ENCODE measurements around the gene MILR1. TPM values are rescaled to one million over a fixed set of nuclear protein-coding genes. Genes with fewer than 3 reads are reported as not detected.

The MILR1 gene
- total RNA-seq, 1 experiment from 2014 or later = not detected

- H3K27me3 Mint-ChIP-seq (ENCODE audit: low read depth) = peaks cover 3% of the 10 kb centered on the region; the same call in 1 of the 2 replicates
- DNase-seq (ENCODE audit: low spot score) = no peak
- no peak for ATAC-seq
- H3K9me3 Mint-ChIP-seq = peaks cover 39% of the 10 kb centered on the region
- H3K36me3 Mint-ChIP-seq = peaks cover 24% of the 10 kb centered on the region
- H3K27ac Mint-ChIP-seq = no peak overlapping the region
- no peaks in the 10 kb centered on the region for H3K4me1 Mint-ChIP-seq
- no peak for TF ChIP-seq ZNF396 (CRISPR knock-in tag; IDR thresholded peaks at IDR 0.05; ENCODE audit: borderline replicate concordance)
- TF ChIP-seq GABPB1 (CRISPR knock-in tag; IDR thresholded peaks at IDR 0.05) = no peak
- TF ChIP-seq ZSCAN18 (CRISPR knock-in tag; IDR thresholded peaks at IDR 0.05) = no peak
- TF ChIP-seq ZNF232 (CRISPR knock-in tag; IDR thresholded peaks at IDR 0.05) = no peak
- TF ChIP-seq ZNF425 (CRISPR knock-in tag; conservative IDR thresholded peaks at IDR 0.05) = no peak
- TF ChIP-seq PREB (CRISPR knock-in tag; IDR thresholded peaks at IDR 0.05; ENCODE audit: borderline replicate concordance) = no peak
- TF ChIP-seq HMGXB4 (CRISPR knock-in tag; IDR thresholded peaks at IDR 0.05) = no peak
- no peak for TF ChIP-seq MYBL2 (CRISPR knock-in tag; IDR thresholded peaks at IDR 0.05)
- no peak for TF ChIP-seq ERG (CRISPR knock-in tag; IDR thresholded peaks at IDR 0.05)
- no peak for TF ChIP-seq STAT6 (CRISPR knock-in tag; conservative IDR thresholded peaks at IDR 0.05; ENCODE audit: low read depth)
- ChIA-PET POLR2A (no interaction called here), CTCF (no interaction called here)
- H3K4me3 Mint-ChIP-seq = no peak overlapping the region
These were observed 25.0 kb upstream of the MILR1 start for GRCh38 chr17:64423881-64424280.

GRCh38 chr17:64424324-64424849 is 24.5 kb upstream of the MILR1 start:
- ATAC-seq = no peak
- no peak overlapping the region for H3K27ac Mint-ChIP-seq
- H3K4me3 Mint-ChIP-seq = no peak overlapping the region
- POLR2A ChIA-PET = no interaction called here
- no peaks in the 10 kb centered on the region for H3K4me1 Mint-ChIP-seq
- H3K36me3 Mint-ChIP-seq = peaks cover 24% of the 10 kb centered on the region
- DNase-seq (ENCODE audit: low spot score) = no peak
- peaks cover 39% of the 10 kb centered on the region for H3K9me3 Mint-ChIP-seq
- peaks cover 3% of the 10 kb centered on the region; the same call in 1 of the 2 replicates for H3K27me3 Mint-ChIP-seq (ENCODE audit: low read depth)
- CTCF ChIA-PET = no interaction called here
- TF ChIP-seq ZNF671 (CRISPR knock-in tag; IDR thresholded peaks at IDR 0.05) (no peak), ATF2 (CRISPR knock-in tag; IDR thresholded peaks at IDR 0.05; ENCODE audit: borderline replicate concordance, low read depth) (no peak), PREB (CRISPR knock-in tag; IDR thresholded peaks at IDR 0.05; ENCODE audit: borderline replicate concordance) (no peak), ZNF219 (CRISPR knock-in tag; IDR thresholded peaks at IDR 0.05; ENCODE audit: borderline replicate concordance) (no peak), FOXK1 (CRISPR knock-in tag; IDR thresholded peaks at IDR 0.05) (no peak), ETV6 (CRISPR knock-in tag; IDR thresholded peaks at IDR 0.05) (no peak), IRF1 (CRISPR knock-in tag; IDR thresholded peaks at IDR 0.05) (no peak), ZNF232 (CRISPR knock-in tag; IDR thresholded peaks at IDR 0.05) (no peak)
